ENCODE measurements around the gene KCNE4.

Gene KCNE4

DNA sequence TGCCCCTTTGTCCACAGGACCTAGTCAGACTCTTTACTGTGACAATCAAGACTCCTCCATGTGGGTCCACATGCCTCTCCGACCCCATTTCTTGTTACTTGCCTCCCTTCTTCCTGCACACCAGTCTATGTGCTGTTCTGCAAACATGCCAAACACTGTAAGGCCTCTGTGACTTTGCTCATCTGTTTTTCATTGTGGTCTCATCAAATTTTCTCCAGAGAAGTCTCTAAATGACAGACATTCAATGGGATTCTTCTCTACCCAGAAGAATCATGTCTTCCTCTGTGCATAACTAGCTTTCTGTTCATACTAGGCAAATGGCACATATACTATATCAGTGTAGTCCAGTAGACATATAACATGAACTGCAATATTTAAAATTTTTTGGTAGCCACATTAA lies 43.0 kb upstream of the KCNE4 start:
- DNase-seq (ENCODE audit: low spot score) (no peak), ATAC-seq (ENCODE audit: low read depth) (no peak)
- Histone ChIP-seq H3K27me3 (ENCODE audit: insufficient read depth, poor library complexity, severe bottlenecking) (no peaks in the 10 kb centered on the region), H3K4me3 (ENCODE audit: severe bottlenecking) (no peak overlapping the region), H3K36me3 (ENCODE audit: low read depth) (no peaks in the 10 kb centered on the region), H3K27ac (ENCODE audit: poor library complexity, severe bottlenecking) (no peak overlapping the region), H3K9me3 (ENCODE audit: severe bottlenecking) (no peaks in the 10 kb centered on the region), H3K4me1 (ENCODE audit: insufficient read depth, poor library complexity, severe bottlenecking) (peaks cover 7% of the 10 kb centered on the region)
- TF ChIP-seq, protein P1, sequence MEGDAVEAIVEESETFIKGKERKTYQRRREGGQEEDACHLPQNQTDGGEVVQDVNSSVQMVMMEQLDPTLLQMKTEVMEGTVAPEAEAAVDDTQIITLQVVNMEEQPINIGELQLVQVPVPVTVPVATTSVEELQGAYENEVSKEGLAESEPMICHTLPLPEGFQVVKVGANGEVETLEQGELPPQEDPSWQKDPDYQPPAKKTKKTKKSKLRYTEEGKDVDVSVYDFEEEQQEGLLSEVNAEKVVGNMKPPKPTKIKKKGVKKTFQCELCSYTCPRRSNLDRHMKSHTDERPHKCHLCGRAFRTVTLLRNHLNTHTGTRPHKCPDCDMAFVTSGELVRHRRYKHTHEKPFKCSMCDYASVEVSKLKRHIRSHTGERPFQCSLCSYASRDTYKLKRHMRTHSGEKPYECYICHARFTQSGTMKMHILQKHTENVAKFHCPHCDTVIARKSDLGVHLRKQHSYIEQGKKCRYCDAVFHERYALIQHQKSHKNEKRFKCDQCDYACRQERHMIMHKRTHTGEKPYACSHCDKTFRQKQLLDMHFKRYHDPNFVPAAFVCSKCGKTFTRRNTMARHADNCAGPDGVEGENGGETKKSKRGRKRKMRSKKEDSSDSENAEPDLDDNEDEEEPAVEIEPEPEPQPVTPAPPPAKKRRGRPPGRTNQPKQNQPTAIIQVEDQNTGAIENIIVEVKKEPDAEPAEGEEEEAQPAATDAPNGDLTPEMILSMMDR (IDR thresholded peaks at IDR 0.05; ENCODE audit: poor library complexity, severe bottlenecking), result no peak

DNA sequence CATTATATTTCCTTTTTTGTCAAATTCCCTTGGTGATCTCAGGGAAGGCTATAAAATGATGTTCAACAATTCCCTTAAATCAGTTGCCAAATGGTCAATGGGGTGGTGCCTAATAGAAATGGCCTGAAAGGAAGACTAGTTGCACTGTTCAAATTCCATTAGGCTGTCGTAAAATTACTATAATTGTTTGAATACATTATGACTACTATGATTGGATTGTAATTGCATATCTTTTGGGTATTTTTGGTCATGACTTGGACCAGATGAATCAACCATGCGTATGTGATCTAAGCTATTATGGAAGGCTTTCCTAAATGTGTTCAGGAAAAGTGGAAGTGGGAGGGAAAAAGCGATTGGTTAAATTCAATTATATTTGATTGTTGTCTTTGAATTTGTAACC lies 41.3 kb upstream of the KCNE4 start:
- Histone ChIP-seq H3K4me3 (ENCODE audit: severe bottlenecking) (no peak overlapping the region), H3K4me1 (ENCODE audit: insufficient read depth, poor library complexity, severe bottlenecking) (peaks cover 7% of the 10 kb centered on the region), H3K36me3 (ENCODE audit: low read depth) (no peaks in the 10 kb centered on the region), H3K27me3 (ENCODE audit: insufficient read depth, poor library complexity, severe bottlenecking) (no peaks in the 10 kb centered on the region), H3K27ac (ENCODE audit: poor library complexity, severe bottlenecking) (no peak overlapping the region), H3K9me3 (ENCODE audit: severe bottlenecking) (no peaks in the 10 kb centered on the region)
- ATAC-seq (ENCODE audit: low read depth), result peak; percentile 53
- TF ChIP-seq, protein P1 (IDR thresholded peaks at IDR 0.05; ENCODE audit: poor library complexity, severe bottlenecking), result no peak
- DNase-seq (ENCODE audit: low spot score), result no peak

DNA sequence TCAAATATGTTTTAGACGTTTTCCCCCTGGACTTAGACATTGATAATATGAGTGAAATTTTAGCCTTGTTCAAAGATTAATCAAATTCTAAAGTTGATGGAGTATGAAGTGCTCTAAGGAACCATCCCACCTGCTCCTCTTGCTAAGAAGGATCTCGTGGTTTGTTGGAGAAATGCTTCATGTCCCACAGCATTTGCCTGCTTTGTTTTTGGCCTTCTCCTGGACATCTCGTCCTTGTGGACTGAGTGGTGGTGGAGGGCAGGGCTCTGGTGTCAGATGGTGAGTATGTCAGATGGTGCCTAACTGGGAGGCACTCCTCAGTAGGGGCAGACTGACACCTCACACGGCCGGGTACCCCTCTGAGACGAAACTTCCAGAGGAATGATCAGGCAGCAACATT lies 39.7 kb upstream of the KCNE4 start:
- TF ChIP-seq, protein P1 (IDR thresholded peaks at IDR 0.05; ENCODE audit: poor library complexity, severe bottlenecking), result no peak
- Histone ChIP-seq H3K4me1 (ENCODE audit: insufficient read depth, poor library complexity, severe bottlenecking) (peaks cover 7% of the 10 kb centered on the region), H3K4me3 (ENCODE audit: severe bottlenecking) (no peak overlapping the region), H3K36me3 (ENCODE audit: low read depth) (no peaks in the 10 kb centered on the region), H3K27ac (ENCODE audit: poor library complexity, severe bottlenecking) (no peak overlapping the region), H3K9me3 (ENCODE audit: severe bottlenecking) (no peaks in the 10 kb centered on the region), H3K27me3 (ENCODE audit: insufficient read depth, poor library complexity, severe bottlenecking) (no peaks in the 10 kb centered on the region)
- ATAC-seq (ENCODE audit: low read depth), result no peak
- no peak for DNase-seq (ENCODE audit: low spot score)

DNA sequence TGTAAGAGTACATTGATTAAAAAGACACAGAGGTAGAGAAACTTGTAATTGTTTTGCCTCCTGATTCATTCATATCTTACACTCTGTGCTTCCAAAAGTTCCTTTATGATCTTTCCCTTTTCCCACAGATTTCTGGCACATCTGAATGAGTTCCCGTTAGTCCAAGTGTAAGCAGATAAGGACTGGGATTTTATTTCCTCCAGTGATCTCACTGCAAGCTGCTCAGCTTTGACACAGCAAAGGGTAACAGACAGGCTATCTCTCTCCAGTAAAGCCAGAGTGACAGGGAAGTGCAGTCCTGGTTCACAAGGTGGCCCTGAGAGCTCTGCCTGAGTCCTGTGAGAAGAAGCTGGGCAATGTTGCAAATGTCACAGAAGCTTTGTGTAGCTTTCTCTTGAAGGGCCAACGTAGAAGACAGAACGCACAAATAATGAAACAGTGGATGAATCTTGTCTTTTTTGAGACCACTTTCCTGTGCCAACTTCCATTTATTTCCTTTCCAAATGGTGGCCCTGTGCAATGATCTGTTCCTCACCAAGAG lies 32.5 kb upstream of the KCNE4 start:
- ATAC-seq (ENCODE audit: low read depth) (no peak), DNase-seq (ENCODE audit: low spot score) (no peak)
- Histone ChIP-seq H3K4me1 (ENCODE audit: insufficient read depth, poor library complexity, severe bottlenecking) (no peaks in the 10 kb centered on the region), H3K9me3 (ENCODE audit: severe bottlenecking) (no peaks in the 10 kb centered on the region), H3K27ac (ENCODE audit: poor library complexity, severe bottlenecking) (no peak overlapping the region), H3K4me3 (ENCODE audit: severe bottlenecking) (no peak overlapping the region), H3K36me3 (ENCODE audit: low read depth) (no peaks in the 10 kb centered on the region), H3K27me3 (ENCODE audit: insufficient read depth, poor library complexity, severe bottlenecking) (no peaks in the 10 kb centered on the region)
- TF ChIP-seq, protein P1 (IDR thresholded peaks at IDR 0.05; ENCODE audit: poor library complexity, severe bottlenecking), result no peak

DNA sequence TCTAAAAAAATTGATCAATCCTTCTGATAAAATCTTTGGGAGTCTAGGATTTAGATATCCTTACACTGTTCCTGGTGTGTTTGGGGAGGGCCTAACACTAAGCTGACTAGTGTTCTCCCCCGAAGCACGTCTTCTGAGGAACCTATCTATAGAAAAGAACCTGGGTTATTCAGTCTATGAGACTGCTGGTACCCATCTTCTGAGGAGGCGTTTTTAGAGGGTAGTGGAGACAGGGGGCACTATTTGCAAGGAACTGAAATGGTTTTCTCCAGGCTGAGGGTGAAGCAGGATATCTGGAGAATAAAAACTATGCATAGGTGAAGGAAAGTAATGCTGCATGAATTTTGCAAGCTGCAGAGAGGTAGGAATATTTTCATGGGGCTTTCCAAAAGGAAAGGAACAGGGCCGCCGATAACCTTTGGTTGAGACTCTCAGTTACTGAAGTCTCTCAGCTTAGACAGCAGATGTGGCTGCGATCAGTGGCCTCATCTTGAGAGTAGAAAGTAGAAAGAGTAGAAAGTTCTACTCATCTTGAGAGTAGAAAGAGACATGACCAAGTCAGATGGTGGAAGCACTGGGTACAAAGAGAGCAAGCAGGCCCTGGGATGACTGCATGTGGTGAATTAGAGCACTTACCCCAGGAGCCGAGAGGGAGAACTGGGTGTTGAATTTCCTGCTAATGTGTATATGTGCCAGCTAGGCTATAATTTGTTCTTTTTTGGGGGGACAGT lies 31.8 kb upstream of the KCNE4 start:
- no peak for ATAC-seq (ENCODE audit: low read depth)
- no peaks in the 10 kb centered on the region for H3K27me3 ChIP-seq (ENCODE audit: insufficient read depth, poor library complexity, severe bottlenecking)

More for the DNA sequence above, 31.8 kb upstream of the KCNE4 start:
- H3K4me3 ChIP-seq (ENCODE audit: severe bottlenecking), result no peak overlapping the region
- H3K27ac ChIP-seq (ENCODE audit: poor library complexity, severe bottlenecking), result no peak overlapping the region
- no peaks in the 10 kb centered on the region for H3K9me3 ChIP-seq (ENCODE audit: severe bottlenecking)
- TF ChIP-seq, protein P1 (IDR thresholded peaks at IDR 0.05; ENCODE audit: poor library complexity, severe bottlenecking), result no peak
- no peaks in the 10 kb centered on the region for H3K4me1 ChIP-seq (ENCODE audit: insufficient read depth, poor library complexity, severe bottlenecking)
- H3K36me3 ChIP-seq (ENCODE audit: low read depth), result no peaks in the 10 kb centered on the region
- no peak for DNase-seq (ENCODE audit: low spot score)
